ENCODE measurements around the gene IGLON5.

DNA sequence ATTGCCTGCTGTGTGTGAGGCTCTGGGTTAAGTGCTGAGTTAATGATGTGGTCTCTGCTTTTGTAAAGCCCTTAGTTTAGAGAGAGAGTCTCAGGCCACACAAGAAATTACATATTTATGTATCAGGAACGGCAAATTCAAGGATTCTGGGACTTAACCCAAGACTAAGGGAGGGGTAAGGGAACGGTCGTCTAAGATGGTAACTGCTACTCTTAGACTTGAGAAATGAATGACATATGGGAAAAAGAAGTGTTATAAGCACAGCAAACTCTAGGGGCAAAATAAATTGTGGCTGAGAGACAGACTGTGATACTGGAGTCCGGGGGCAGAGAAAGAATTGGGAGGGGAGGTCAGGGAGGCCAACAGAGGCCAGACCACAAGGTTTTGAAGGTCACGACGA, 20.3 kb downstream of the IGLON5 start:
- TF ChIP-seq, protein P1, sequence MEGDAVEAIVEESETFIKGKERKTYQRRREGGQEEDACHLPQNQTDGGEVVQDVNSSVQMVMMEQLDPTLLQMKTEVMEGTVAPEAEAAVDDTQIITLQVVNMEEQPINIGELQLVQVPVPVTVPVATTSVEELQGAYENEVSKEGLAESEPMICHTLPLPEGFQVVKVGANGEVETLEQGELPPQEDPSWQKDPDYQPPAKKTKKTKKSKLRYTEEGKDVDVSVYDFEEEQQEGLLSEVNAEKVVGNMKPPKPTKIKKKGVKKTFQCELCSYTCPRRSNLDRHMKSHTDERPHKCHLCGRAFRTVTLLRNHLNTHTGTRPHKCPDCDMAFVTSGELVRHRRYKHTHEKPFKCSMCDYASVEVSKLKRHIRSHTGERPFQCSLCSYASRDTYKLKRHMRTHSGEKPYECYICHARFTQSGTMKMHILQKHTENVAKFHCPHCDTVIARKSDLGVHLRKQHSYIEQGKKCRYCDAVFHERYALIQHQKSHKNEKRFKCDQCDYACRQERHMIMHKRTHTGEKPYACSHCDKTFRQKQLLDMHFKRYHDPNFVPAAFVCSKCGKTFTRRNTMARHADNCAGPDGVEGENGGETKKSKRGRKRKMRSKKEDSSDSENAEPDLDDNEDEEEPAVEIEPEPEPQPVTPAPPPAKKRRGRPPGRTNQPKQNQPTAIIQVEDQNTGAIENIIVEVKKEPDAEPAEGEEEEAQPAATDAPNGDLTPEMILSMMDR (conservative IDR thresholded peaks at IDR 0.05): no peak
- TF ChIP-seq EZH2 (IDR thresholded peaks at IDR 0.05; ENCODE audit: low read depth): no peak
